Articular chondrocyte of knee joint (primary cell): Measurements from ENCODE around the gene MPP7. TPM values are rescaled to one million over a fixed set of nuclear protein-coding genes. Genes with fewer than 3 reads are reported as not detected.

Experiments used
- small RNA-seq: library from RNA; depleted of rRNA; stranded (forward); fragments of <200 nt; gene quantifications from one replicate; pipeline ENCODE3, GENCODE V24; 2012
- total RNA-seq: library from RNA; depleted of rRNA; stranded (reverse); fragments of >200 nt; gene quantifications from 2 replicates; pipeline ENCODE4 v1.2.3, GENCODE V29; 2012

The MPP7 gene
- total RNA-seq = 9.9 and 11.6 TPM in 2 replicates

GRCh38 chr10:28302638-28303488, at the start of gene MPP7:
Gene MPP7, minus strand, starts transcription at chr10:28303064. Its CDS starts 64,460 bp downstream, at chr10:28238604.

Small RNAs within 50 kb of the gene (small RNA-seq; reads per million reads assigned to genes)
- not detected for gene MIR8086

Other genes with a start within 250 kb of the MPP7 start
- 92.1 and 92.6 TPM in 2 replicates for gene WAC, start 230.1 kb upstream of the MPP7 start, total RNA-seq